ENCODE results near the gene DHX35.
"Not testable (repeated sequence)": the region's sequence is repeated elsewhere in the genome, so short reads cannot be mapped to it uniquely, and the experiment has no call there.

Gene DHX35

DNA sequence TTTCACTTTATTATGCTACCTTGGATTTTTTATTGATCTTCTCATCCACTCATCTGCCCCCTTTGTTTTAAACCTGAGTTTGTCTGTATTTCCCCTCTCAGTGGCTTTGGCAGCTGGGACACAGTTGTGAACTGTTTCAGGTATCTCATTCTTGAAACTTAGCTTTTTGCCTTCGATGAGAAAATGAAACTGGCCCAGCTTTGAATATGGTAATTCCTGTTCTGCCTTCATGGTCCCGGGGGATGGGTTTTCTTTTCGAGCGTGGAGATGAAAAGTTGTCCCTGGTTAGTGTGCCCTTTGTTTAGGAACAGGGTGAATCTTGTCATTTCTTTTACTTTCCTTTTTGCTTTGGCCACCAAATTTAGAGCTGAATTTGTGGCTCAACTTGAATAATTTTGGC lies 25.6 kb downstream of the DHX35 start:
- no peak for DNase-seq (ENCODE audit: low read depth, low spot score)
- TF ChIP-seq FOXP2 (optimal IDR thresholded peaks at IDR 0.05; ENCODE audit: control extremely low read depth, extremely low read length, insufficient read depth) (no peak), EZH2 (IDR thresholded peaks at IDR 0.05) (no peak), POLR2AphosphoS5 (IDR thresholded peaks at IDR 0.05; ENCODE audit: borderline replicate concordance, low read depth, low read length) (no peak)
- Histone ChIP-seq H3K27ac (no peak overlapping the region), H3K9ac (ENCODE audit: insufficient read length) (no peak overlapping the region), H3K36me3 (ENCODE audit: insufficient read depth, low read length) (peaks cover 28% of the 10 kb centered on the region), H3K9me3 (ENCODE audit: low read depth, low read length) (no peaks in the 10 kb centered on the region), H3K4me3 (no peak overlapping the region)

DNA sequence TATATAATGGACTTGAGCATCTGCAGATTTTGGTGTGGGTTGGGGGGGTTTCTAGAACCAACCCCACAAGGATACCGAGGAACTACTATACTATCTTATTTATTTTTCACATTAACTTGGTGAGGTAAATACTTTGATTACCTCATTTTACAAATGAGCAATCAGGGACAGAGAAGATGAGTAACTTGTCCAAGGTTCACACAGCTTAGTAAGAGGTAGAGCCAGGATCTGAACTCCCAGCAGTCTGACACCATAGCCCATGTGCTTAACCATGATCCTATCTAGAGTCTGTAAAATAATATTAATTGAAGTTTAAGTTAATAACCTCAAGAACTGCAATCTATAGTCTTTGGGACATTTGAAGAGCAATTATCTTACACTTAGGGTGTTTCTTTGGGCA lies 28.6 kb downstream of the DHX35 start:
- Histone ChIP-seq H3K4me3 (no peak overlapping the region), H3K9me3 (ENCODE audit: low read depth, low read length) (no peaks in the 10 kb centered on the region), H3K9ac (ENCODE audit: insufficient read length) (no peak overlapping the region), H3K27ac (no peak overlapping the region), H3K36me3 (ENCODE audit: insufficient read depth, low read length) (peaks cover 34% of the 10 kb centered on the region)
- TF ChIP-seq FOXP2 (optimal IDR thresholded peaks at IDR 0.05; ENCODE audit: control extremely low read depth, extremely low read length, insufficient read depth) (no peak), POLR2AphosphoS5 (IDR thresholded peaks at IDR 0.05; ENCODE audit: borderline replicate concordance, low read depth, low read length) (no peak), EZH2 (IDR thresholded peaks at IDR 0.05) (no peak)
- DNase-seq (ENCODE audit: low read depth, low spot score) = no peak

DNA sequence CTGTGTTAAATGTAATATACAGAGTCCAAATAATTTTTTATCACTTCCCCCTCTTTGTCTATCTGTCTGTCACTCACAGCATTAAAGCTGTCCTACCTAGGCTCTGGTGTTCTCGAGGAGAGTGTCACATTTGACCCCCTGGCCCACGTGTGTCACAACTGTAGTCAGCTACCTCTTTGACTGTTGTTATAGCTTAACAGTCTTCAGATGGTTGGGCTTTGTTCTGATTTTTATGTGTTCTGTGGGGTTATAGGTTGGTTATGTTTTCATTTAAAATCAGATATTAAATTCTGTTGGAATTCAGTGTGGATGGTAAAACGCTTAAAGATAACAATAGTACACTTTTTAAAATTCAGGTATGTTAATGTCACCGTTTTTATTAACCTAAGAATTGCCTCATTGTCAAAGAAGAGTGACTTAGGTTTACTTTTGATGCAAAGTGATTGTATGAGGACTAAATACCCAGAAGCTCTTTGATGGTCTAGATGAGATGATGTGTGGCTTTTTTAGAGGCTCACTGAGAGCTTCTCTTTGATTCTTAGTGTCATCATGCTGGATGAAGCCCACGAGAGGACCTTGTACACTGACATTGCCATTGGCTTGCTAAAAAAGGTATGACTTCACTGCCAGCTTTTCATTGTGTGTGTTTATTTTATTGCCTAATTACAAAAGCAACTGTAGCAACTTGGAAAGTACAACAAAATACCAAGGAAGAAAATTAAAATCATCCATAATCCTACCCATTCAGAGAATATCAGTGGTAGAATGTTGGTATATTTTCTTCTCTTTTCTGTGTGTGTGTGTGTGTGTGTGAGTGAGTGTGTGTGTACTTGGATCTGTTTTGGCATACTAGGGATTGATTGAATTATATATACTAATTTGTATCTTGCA lies 29.9 kb downstream of the DHX35 start:
- H3K9me3 ChIP-seq (ENCODE audit: low read depth, low read length) = no peaks in the 10 kb centered on the region
- no peak overlapping the region for H3K27ac ChIP-seq
- no peak overlapping the region for H3K4me3 ChIP-seq
- TF ChIP-seq EZH2 (IDR thresholded peaks at IDR 0.05) = no peak
- no peak for TF ChIP-seq FOXP2 (optimal IDR thresholded peaks at IDR 0.05; ENCODE audit: control extremely low read depth, extremely low read length, insufficient read depth)
- TF ChIP-seq POLR2AphosphoS5 (IDR thresholded peaks at IDR 0.05; ENCODE audit: borderline replicate concordance, low read depth, low read length) = no peak
- H3K9ac ChIP-seq (ENCODE audit: insufficient read length) = no peak overlapping the region
- no peak for DNase-seq (ENCODE audit: low read depth, low spot score)
- peaks cover 42% of the 10 kb centered on the region for H3K36me3 ChIP-seq (ENCODE audit: insufficient read depth, low read length)

DNA sequence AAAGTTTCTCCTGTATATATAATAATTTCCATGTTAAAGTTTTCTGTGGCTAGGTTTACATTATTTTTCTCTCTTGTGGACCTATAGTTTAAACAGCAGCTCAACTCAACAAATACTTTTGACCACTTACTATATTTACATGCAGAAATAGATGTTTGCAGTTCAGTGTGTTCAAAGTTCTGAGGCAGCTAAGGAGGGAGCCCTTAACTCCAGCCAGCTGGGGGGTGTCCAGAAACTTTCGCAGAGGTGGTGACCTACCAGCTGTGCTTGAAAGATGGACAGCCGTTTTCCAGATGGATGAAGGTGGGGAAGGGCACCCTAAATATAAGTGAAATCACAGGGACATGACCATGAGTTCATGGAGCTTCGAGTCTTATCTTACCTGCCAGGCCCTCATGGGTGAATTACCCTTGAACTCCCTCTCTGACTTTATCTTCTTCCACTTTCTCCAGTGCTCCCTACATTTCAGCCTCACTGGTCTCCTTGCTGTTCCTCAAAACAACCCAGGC lies 33.4 kb downstream of the DHX35 start:
- Histone ChIP-seq H3K27ac (no peak overlapping the region), H3K9ac (ENCODE audit: insufficient read length) (no peak overlapping the region), H3K36me3 (ENCODE audit: insufficient read depth, low read length) (peaks cover 42% of the 10 kb centered on the region), H3K4me3 (no peak overlapping the region), H3K9me3 (ENCODE audit: low read depth, low read length) (no peaks in the 10 kb centered on the region)
- TF ChIP-seq POLR2AphosphoS5 (IDR thresholded peaks at IDR 0.05; ENCODE audit: borderline replicate concordance, low read depth, low read length) (no peak), FOXP2 (optimal IDR thresholded peaks at IDR 0.05; ENCODE audit: control extremely low read depth, extremely low read length, insufficient read depth) (no peak), EZH2 (IDR thresholded peaks at IDR 0.05) (no peak)
- no peak for DNase-seq (ENCODE audit: low read depth, low spot score)

DNA sequence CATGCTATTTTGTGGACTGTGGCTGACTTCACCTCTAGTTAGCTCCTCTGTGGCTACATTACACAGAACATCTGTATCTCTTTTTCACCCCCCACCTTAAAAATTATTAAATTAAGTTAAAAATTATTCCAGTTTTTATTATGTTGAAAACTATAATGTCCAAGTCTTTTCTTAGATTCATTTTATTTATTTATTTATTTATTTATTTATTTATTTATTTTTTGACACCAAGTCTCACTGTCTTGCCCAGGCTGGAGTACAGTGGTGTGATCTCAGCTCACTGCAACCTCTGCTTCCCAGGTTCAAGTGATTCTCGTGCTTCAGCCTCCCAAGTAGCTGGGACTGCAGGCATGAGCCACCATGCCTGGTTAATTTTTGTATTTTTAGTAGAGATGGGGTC lies 34.7 kb downstream of the DHX35 start:
- H3K9me3 ChIP-seq (ENCODE audit: low read depth, low read length); H3K27ac ChIP-seq; H3K9ac ChIP-seq (ENCODE audit: insufficient read length); DNase-seq (ENCODE audit: low read depth, low spot score); H3K4me3 ChIP-seq: not testable (repeated sequence)
- H3K36me3 ChIP-seq (ENCODE audit: insufficient read depth, low read length) = peaks cover 48% of the 10 kb centered on the region

DNA sequence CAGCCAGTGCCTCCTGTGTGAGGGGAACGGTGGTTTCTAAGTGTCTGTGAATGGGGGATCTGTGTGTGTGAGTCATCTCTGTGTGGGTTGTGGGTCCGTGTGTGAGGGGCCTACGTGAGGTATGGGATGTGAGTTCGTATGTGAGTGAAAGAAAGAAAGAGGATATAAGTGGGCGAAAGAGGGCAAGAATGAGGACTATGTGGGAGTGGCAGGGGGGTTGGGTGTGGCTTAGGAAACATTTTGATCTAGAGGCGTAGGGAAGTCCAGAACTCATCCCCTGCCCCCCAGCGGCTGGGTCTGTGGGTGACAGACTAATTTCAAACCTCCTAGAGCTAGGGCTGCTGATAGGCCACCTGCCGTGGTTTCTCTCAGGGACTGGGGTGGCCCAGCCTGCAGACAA lies 35.5 kb downstream of the DHX35 start:
- peaks cover 47% of the 10 kb centered on the region for H3K36me3 ChIP-seq (ENCODE audit: insufficient read depth, low read length)
- no peak for DNase-seq (ENCODE audit: low read depth, low spot score)

GRCh38 chr20:38999217-38999616 lies 37.1 kb downstream of the DHX35 start:
- no peaks in the 10 kb centered on the region for H3K9me3 ChIP-seq (ENCODE audit: low read depth, low read length)
- H3K36me3 ChIP-seq (ENCODE audit: insufficient read depth, low read length) = peaks cover 58% of the 10 kb centered on the region
- no peak for DNase-seq (ENCODE audit: low read depth, low spot score)
- TF ChIP-seq FOXP2 (optimal IDR thresholded peaks at IDR 0.05; ENCODE audit: control extremely low read depth, extremely low read length, insufficient read depth) = no peak
- TF ChIP-seq EZH2 (IDR thresholded peaks at IDR 0.05) = no peak
- no peak for TF ChIP-seq POLR2AphosphoS5 (IDR thresholded peaks at IDR 0.05; ENCODE audit: borderline replicate concordance, low read depth, low read length)
- H3K4me3 ChIP-seq = no peak overlapping the region
- H3K9ac ChIP-seq (ENCODE audit: insufficient read length) = no peak overlapping the region
- H3K27ac ChIP-seq = no peak overlapping the region

More for the DNA sequence above, 35.5 kb downstream of the DHX35 start:
- H3K9ac ChIP-seq (ENCODE audit: insufficient read length) = no peak overlapping the region
- no peaks in the 10 kb centered on the region for H3K9me3 ChIP-seq (ENCODE audit: low read depth, low read length)
- TF ChIP-seq POLR2AphosphoS5 (IDR thresholded peaks at IDR 0.05; ENCODE audit: borderline replicate concordance, low read depth, low read length) (no peak), EZH2 (IDR thresholded peaks at IDR 0.05) (no peak), FOXP2 (optimal IDR thresholded peaks at IDR 0.05; ENCODE audit: control extremely low read depth, extremely low read length, insufficient read depth) (no peak)
- no peak overlapping the region for H3K4me3 ChIP-seq
- H3K27ac ChIP-seq = no peak overlapping the region

- Histone ChIP-seq H3K9ac (ENCODE audit: insufficient read length) (no peak overlapping the region), H3K4me3 (no peak overlapping the region), H3K9me3 (ENCODE audit: low read depth, low read length) (no peaks in the 10 kb centered on the region), H3K36me3 (ENCODE audit: insufficient read depth, low read length) (peaks cover 56% of the 10 kb centered on the region), H3K27ac (no peak overlapping the region)
- no peak for DNase-seq (ENCODE audit: low read depth, low spot score)
- TF ChIP-seq EZH2 (IDR thresholded peaks at IDR 0.05) = no peak
- no peak for TF ChIP-seq FOXP2 (optimal IDR thresholded peaks at IDR 0.05; ENCODE audit: control extremely low read depth, extremely low read length, insufficient read depth)
- no peak for TF ChIP-seq POLR2AphosphoS5 (IDR thresholded peaks at IDR 0.05; ENCODE audit: borderline replicate concordance, low read depth, low read length)
These were observed 38.1 kb downstream of the DHX35 start for GRCh38 chr20:38999965-39000910.

All from SK-N-MC (cell line).